MM.1S (cell line): ENCODE results near the gene PAX4.

Experiments
- DNase-seq: peaks from one replicate; pipeline ENCODE4 v3.0.0-alpha.2; 2015
- H2AFZ ChIP-seq: fragments of 300-600 bp; sonication (generic); 2 replicates; pipeline ENCODE4 v1.6.0; 2016; ENCODE audit warnings: antibody characterized with exemption, low read length
- H3F3A ChIP-seq: fragments of 300-600 bp; sonication (generic); 2 replicates; pipeline ENCODE4 v1.6.1; 2016; ENCODE audit warnings: mild to moderate bottlenecking, antibody characterized with exemption, low read length, moderate library complexity, mixed read lengths; ENCODE audit not compliant: insufficient read depth
- H3K27ac ChIP-seq: fragments of 300-600 bp; sonication (generic); 2 replicates; pipeline ENCODE4 v1.5.1; 2016; ENCODE audit warnings: mild to moderate bottlenecking, low read length
- H3K27me3 ChIP-seq: fragments of 300-600 bp; sonication (generic); replicated peaks from 2 replicates; pipeline ENCODE4 v1.6.0; 2016; ENCODE audit warnings: low read length; ENCODE audit not compliant: insufficient read depth
- H3K36me3 ChIP-seq: fragments of 300-600 bp; sonication (generic); replicated peaks from 2 replicates; pipeline ENCODE4 v1.6.1; 2016; ENCODE audit warnings: mild to moderate bottlenecking, low read length, mixed read lengths; ENCODE audit not compliant: insufficient read depth
- H3K4me1 ChIP-seq: fragments of 300-600 bp; sonication (generic); 2 replicates; pipeline ENCODE4 v1.6.1; 2016; ENCODE audit warnings: low read length, mixed read lengths
- H3K4me2 ChIP-seq: fragments of 300-600 bp; sonication (generic); 2 replicates; pipeline ENCODE4 v1.6.0; 2016; ENCODE audit warnings: low read depth, low read length
- H3K4me3 ChIP-seq: fragments of 300-600 bp; sonication (generic); 2 replicates; pipeline ENCODE4 v1.5.1; 2016; ENCODE audit warnings: low read length, mixed read lengths
- H3K79me2 ChIP-seq: fragments of 300-600 bp; sonication (generic); 2 replicates; pipeline ENCODE4 v1.6.1; 2016; ENCODE audit warnings: mixed run types, low read length, mixed read lengths
- H3K9ac ChIP-seq: fragments of 300-600 bp; sonication (generic); 2 replicates; pipeline ENCODE4 v1.6.1; 2016; ENCODE audit warnings: low read length, mixed read lengths
- H3K9me2 ChIP-seq: fragments of 300-600 bp; sonication (generic); replicated peaks from 2 replicates; pipeline ENCODE4 v1.6.1; 2016; ENCODE audit warnings: mild to moderate bottlenecking, low read length, mixed read lengths; ENCODE audit not compliant: insufficient read depth
- H3K9me3 ChIP-seq: fragments of 300-600 bp; sonication (generic); replicated peaks from 2 replicates; pipeline ENCODE4 v1.6.1; 2016; ENCODE audit warnings: mild to moderate bottlenecking, low read length, mixed read lengths; ENCODE audit not compliant: insufficient read depth
- H4K20me1 ChIP-seq: fragments of 300-600 bp; sonication (generic); 2 replicates; pipeline ENCODE4 v1.6.1; 2016; ENCODE audit warnings: mild to moderate bottlenecking, low read length, moderate library complexity, mixed read lengths; ENCODE audit not compliant: insufficient read depth
- CTCF ChIP-seq: fragments of 300-600 bp; sonication (generic); IDR thresholded peaks from 2 replicates; pipeline ENCODE4 v1.5.1; 2016; ENCODE audit warnings: antibody characterized with exemption, low read length, mixed read lengths
- EZH2 ChIP-seq: fragments of 300-600 bp; sonication (generic); optimal IDR thresholded peaks from 2 replicates; pipeline ENCODE3; 2017; ENCODE audit warnings: low read depth, mild to moderate bottlenecking, antibody characterized with exemption, low read length, mixed read lengths
- EZH2phosphoT487 ChIP-seq: fragments of 300-600 bp; sonication (generic); IDR thresholded peaks from 2 replicates; pipeline ENCODE4 v1.6.1; 2018; ENCODE audit warnings: antibody characterized with exemption, low read length

PAX4 gene

GRCh38 chr7:127665922-127666321, 48.0 kb upstream of the PAX4 start:
- Histone ChIP-seq H3K79me2 (peaks cover 100% of the 10 kb centered on the region), H3K27ac (no peak overlapping the region), H3K27me3 (no peaks in the 10 kb centered on the region), H3K9me3 (no peaks in the 10 kb centered on the region), H4K20me1 (peaks cover 89% of the 10 kb centered on the region), H3K9ac (no peak overlapping the region), H2AFZ (no peak overlapping the region), H3K4me1 (no peaks in the 10 kb centered on the region), H3K4me2 (no peak overlapping the region), H3K4me3 (no peak overlapping the region), H3F3A (peaks cover 3% of the 10 kb centered on the region; the same call in 1 of the 2 replicates), H3K36me3 (peaks cover 13% of the 10 kb centered on the region), H3K9me2 (no peaks in the 10 kb centered on the region)
- DNase-seq = no peak
- TF ChIP-seq EZH2 (no peak), EZH2phosphoT487 (no peak), CTCF (no peak)

- H3K4me3 ChIP-seq = no peak overlapping the region
- TF ChIP-seq EZH2phosphoT487 (no peak), CTCF (no peak), EZH2 (no peak)
- DNase-seq = no peak
- H3K4me1 ChIP-seq = peaks cover 39% of the 10 kb centered on the region
- no peak overlapping the region; the same call in 1 of the 2 replicates for H3K4me2 ChIP-seq
- H3K9me3 ChIP-seq = no peaks in the 10 kb centered on the region
- no peak overlapping the region for H2AFZ ChIP-seq
- H3K9ac ChIP-seq = no peak overlapping the region
- H3F3A ChIP-seq = peaks cover 9% of the 10 kb centered on the region; the same call in 1 of the 2 replicates
- H3K36me3 ChIP-seq = peaks cover 25% of the 10 kb centered on the region
- no peaks in the 10 kb centered on the region for H3K27me3 ChIP-seq
- no peak overlapping the region for H3K27ac ChIP-seq
- no peaks in the 10 kb centered on the region for H3K9me2 ChIP-seq
- H3K79me2 ChIP-seq = peaks cover 100% of the 10 kb centered on the region
- peaks cover 97% of the 10 kb centered on the region for H4K20me1 ChIP-seq
Observed at GRCh38 chr7:127658970-127659630, 41.2 kb upstream of the PAX4 start.

- Histone ChIP-seq H2AFZ (no peak overlapping the region), H3K4me3 (no peak overlapping the region), H3K27ac (no peak overlapping the region), H3F3A (peaks cover 9% of the 10 kb centered on the region; the same call in 1 of the 2 replicates), H3K4me2 (no peak overlapping the region), H3K9me3 (no peaks in the 10 kb centered on the region), H4K20me1 (peaks cover 87% of the 10 kb centered on the region), H3K9me2 (no peaks in the 10 kb centered on the region), H3K27me3 (no peaks in the 10 kb centered on the region), H3K36me3 (peaks cover 25% of the 10 kb centered on the region), H3K9ac (no peak overlapping the region), H3K79me2 (peaks cover 100% of the 10 kb centered on the region), H3K4me1 (peaks cover 40% of the 10 kb centered on the region)
- no peak for DNase-seq
- TF ChIP-seq EZH2phosphoT487 (no peak), EZH2 (no peak), CTCF (no peak)
Observed at GRCh38 chr7:127657500-127657899, 39.6 kb upstream of the PAX4 start.
